Karpas-422 (cell line): ENCODE measurements around the gene ARHGEF28. TPM values are rescaled to one million over a fixed set of nuclear protein-coding genes. Genes with fewer than 3 reads are reported as not detected.

Source experiments
- DNase-seq: peaks from one replicate; pipeline ENCODE4 v3.0.0-alpha.2; 2015
- H2AFZ ChIP-seq: fragments of 200-600 bp; sonication (generic); 2 replicates; pipeline ENCODE4 v1.6.1; 2014; ENCODE audit warnings: antibody characterized with exemption, low read length, mixed read lengths
- H3K27ac ChIP-seq: fragments of 200-600 bp; sonication (generic); 2 replicates; pipeline ENCODE4 v1.5.1; 2014; ENCODE audit warnings: mild to moderate bottlenecking, low read length, moderate library complexity
- H3K27me3 ChIP-seq: fragments of 200-600 bp; sonication (generic); 2 replicates; pipeline ENCODE4 v1.6.1; 2014; ENCODE audit warnings: low read length, mixed read lengths
- H3K36me3 ChIP-seq: fragments of 200-600 bp; sonication (generic); 2 replicates; pipeline ENCODE4 v1.6.1; 2014; ENCODE audit warnings: low read length, mixed read lengths; ENCODE audit not compliant: insufficient read depth
- H3K4me1 ChIP-seq: fragments of 200-600 bp; sonication (generic); 2 replicates; pipeline ENCODE4 v1.6.1; 2014; ENCODE audit warnings: mild to moderate bottlenecking, low read length, mixed read lengths
- H3K4me2 ChIP-seq: fragments of 200-600 bp; sonication (generic); 2 replicates; pipeline ENCODE4 v1.6.1; 2014; ENCODE audit warnings: low read length, low read depth, mild to moderate bottlenecking; ENCODE audit not compliant: poor library complexity, severe bottlenecking
- H3K4me3 ChIP-seq: fragments of 200-600 bp; sonication (generic); 2 replicates; pipeline ENCODE4 v1.5.1; 2014; ENCODE audit warnings: mild to moderate bottlenecking, antibody characterized with exemption, low read length, mixed read lengths
- H3K79me2 ChIP-seq: fragments of 200-600 bp; sonication (generic); 2 replicates; pipeline ENCODE4 v1.6.1; 2014; ENCODE audit warnings: mild to moderate bottlenecking, low read length, mixed read lengths
- H3K9ac ChIP-seq: fragments of 200-600 bp; sonication (generic); 2 replicates; pipeline ENCODE4 v1.6.0; 2014; ENCODE audit warnings: low read length
- H3K9me2 ChIP-seq: fragments of 200-600 bp; sonication (generic), shearing (Covaris generic); replicated peaks from 2 replicates; pipeline ENCODE4 v1.6.0; 2014; ENCODE audit warnings: mild to moderate bottlenecking, low read length, moderate library complexity; ENCODE audit not compliant: insufficient read depth
- H3K9me3 ChIP-seq: fragments of 300-700, 200-600 bp; sonication (generic); 2 replicates; pipeline ENCODE4 v1.6.1; 2014; ENCODE audit warnings: low read length, mixed read lengths
- H4K20me1 ChIP-seq: fragments of 200-600 bp; sonication (generic); 2 replicates; pipeline ENCODE4 v1.6.1; 2014; ENCODE audit warnings: mild to moderate bottlenecking, antibody characterized with exemption, low read length, low read depth; ENCODE audit not compliant: insufficient read depth
- total RNA-seq: library from RNA; depleted of rRNA; stranded (reverse); fragments of >200 nt; shearing (Covaris generic); gene quantifications from 2 replicates; pipeline ENCODE4 v1.2.3, GENCODE V29; 2014; ENCODE audit warnings: low replicate concordance

The ARHGEF28 gene
- total RNA-seq, 1 experiment from 2014 or later: not detected

DNA sequence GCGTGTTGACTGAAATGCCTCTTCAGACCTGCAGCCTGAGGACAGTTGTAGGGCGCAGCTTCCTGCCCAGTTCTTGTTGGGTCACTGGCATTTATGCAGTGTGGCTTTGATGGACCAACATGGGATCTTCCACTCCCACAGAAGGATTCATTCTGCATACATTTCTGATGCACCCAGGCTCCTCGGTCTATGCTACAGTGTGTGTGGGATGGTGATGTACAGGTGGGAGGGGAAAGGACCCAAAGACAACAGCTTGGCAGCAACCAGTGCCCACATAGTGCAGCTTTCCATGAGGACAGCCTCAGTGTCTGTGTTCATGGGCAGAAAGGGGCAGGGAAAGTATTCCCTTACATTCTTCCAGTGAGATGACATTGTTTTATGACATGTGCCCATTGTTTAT lies 237.9 kb downstream of the ARHGEF28 start:
- Histone ChIP-seq H3K36me3 (no peaks in the 10 kb centered on the region), H3K9me3 (no peaks in the 10 kb centered on the region), H2AFZ (no peak overlapping the region), H3K9ac (no peak overlapping the region), H3K27ac (no peak overlapping the region), H3K4me1 (no peaks in the 10 kb centered on the region), H3K79me2 (no peaks in the 10 kb centered on the region), H3K4me3 (no peak overlapping the region), H3K27me3 (no peaks in the 10 kb centered on the region), H3K9me2 (no peaks in the 10 kb centered on the region), H4K20me1 (no peaks in the 10 kb centered on the region), H3K4me2 (no peak overlapping the region)
- DNase-seq: no peak

DNA sequence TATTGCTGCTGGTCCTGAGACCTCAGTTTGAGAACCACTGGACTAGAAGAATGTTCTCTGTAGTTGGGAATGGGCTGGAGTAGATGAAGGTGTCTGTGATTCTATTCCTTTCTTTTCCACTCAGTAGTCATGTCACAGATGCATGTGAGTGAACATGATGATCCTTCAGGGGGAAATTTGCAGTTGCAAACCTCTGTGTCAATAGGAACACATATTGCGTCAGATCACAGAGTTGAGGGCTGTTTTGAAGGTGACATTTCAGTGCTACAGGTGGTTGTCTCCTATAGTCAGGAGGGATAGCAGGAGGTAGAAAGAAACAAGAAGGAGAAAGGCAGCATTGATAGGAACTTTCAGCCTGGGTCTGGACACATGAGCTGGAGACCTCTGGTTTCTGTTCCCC lies 239.3 kb downstream of the ARHGEF28 start:
- no peak overlapping the region for H3K9ac ChIP-seq
- no peaks in the 10 kb centered on the region for H3K9me2 ChIP-seq
- no peaks in the 10 kb centered on the region for H3K27me3 ChIP-seq
- no peak overlapping the region for H3K4me3 ChIP-seq
- H3K4me2 ChIP-seq: no peak overlapping the region
- H4K20me1 ChIP-seq: no peaks in the 10 kb centered on the region
- H3K9me3 ChIP-seq: no peaks in the 10 kb centered on the region
- no peaks in the 10 kb centered on the region for H3K4me1 ChIP-seq
- no peak overlapping the region for H2AFZ ChIP-seq
- H3K27ac ChIP-seq: no peak overlapping the region
- no peaks in the 10 kb centered on the region for H3K36me3 ChIP-seq
- DNase-seq: no peak
- no peaks in the 10 kb centered on the region for H3K79me2 ChIP-seq

DNA sequence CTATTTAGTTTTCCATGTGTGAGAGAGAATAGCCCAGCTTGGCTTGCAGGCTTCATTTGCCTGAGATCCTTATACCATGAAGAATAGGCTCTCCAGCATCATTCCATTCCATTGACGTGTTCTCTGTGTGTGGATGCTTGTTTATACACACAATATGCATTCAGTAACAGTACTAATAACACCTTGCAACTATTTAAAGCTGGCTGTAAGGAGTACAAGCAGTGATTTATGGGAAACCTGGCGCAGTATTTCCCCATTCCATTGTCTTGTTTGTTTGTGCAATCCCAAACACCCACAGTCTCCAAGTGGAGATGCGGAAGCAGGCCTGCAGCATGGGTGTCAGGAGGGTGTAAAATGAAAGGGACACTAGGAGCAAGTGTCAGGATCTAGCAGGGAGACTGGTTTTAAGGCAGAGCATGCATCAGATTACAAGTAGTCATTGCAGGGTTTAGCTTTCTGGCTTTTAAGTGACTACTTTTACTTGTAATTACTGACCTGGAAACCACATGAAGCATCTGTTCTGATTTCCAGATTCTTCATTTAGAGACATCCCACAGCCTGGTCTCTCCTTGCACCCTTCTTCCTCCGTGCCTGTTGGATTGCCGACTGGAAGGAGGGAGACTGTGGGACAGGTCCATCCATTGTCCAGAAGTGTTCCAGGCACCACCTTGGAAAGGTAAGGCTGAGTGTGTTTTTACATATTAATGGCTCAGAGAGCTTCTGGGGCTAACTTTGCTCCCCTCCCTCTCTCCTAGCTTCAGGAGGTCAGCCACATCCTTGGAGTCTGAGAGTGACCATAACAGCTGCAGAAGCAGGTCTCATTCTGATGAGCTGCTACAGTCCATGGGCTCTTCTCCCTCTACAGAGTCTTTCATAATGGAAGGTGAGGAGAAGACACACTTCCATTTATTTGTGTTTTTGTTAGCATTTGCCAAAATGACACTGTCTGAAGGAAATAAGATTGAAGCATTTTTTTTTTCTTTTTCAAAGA lies 241.6 kb downstream of the ARHGEF28 start:
- DNase-seq: no peak
- Histone ChIP-seq H3K9me3 (no peaks in the 10 kb centered on the region), H3K27ac (no peak overlapping the region), H4K20me1 (no peaks in the 10 kb centered on the region), H3K9me2 (no peaks in the 10 kb centered on the region), H3K79me2 (no peaks in the 10 kb centered on the region), H3K4me1 (no peaks in the 10 kb centered on the region), H3K27me3 (no peaks in the 10 kb centered on the region), H3K4me2 (no peak overlapping the region), H3K9ac (no peak overlapping the region), H3K36me3 (no peaks in the 10 kb centered on the region), H3K4me3 (no peak overlapping the region), H2AFZ (no peak overlapping the region)

DNA sequence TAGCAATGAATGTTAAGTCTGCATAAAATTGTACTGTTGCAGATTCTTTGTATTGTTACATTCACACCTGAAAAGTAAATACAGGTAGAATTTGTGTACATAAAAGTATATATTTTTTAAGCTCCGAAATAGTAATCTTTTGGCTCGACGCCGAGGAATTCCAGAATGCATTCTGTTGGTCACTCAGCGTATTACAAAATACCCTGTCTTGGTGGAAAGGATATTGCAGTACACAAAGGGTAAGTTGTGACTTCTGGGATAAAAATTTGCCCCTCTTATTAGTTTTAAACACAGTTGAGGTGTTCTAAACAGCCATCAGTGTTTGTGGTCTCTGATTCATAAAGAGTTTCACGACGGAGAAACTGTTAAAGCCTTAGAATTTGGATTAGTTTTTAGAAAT lies 257.6 kb downstream of the ARHGEF28 start:
- H3K79me2 ChIP-seq: no peaks in the 10 kb centered on the region
- H2AFZ ChIP-seq: no peak overlapping the region
- H3K27ac ChIP-seq: no peak overlapping the region
- H3K4me3 ChIP-seq: no peak overlapping the region
- H3K36me3 ChIP-seq: no peaks in the 10 kb centered on the region
- DNase-seq: no peak
- H3K9me2 ChIP-seq: no peaks in the 10 kb centered on the region
- H3K9me3 ChIP-seq: no peaks in the 10 kb centered on the region
- H3K27me3 ChIP-seq: no peaks in the 10 kb centered on the region
- H4K20me1 ChIP-seq: no peaks in the 10 kb centered on the region
- no peak overlapping the region for H3K9ac ChIP-seq
- no peak overlapping the region for H3K4me2 ChIP-seq
- H3K4me1 ChIP-seq: no peaks in the 10 kb centered on the region

DNA sequence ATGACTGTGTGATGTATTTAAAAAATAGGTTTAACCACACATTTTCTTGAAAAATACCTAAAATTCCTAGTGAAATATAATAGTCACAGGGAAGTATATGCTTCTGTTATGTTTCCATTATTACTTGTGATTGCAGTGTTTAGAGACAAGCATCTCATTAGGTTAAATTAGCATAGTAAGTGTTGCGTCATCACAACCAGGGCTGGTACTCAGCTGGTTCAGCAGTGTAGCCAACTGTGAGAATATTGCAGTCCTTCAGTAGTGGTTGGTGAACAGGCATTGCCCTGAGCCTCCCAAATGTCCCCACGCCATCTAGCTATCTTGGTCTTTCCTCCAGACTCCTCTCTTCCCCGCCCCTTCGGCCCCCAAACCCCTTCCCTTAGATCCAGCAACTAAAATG lies 261.7 kb downstream of the ARHGEF28 start:
- DNase-seq: no peak
- Histone ChIP-seq H3K36me3 (no peaks in the 10 kb centered on the region), H4K20me1 (no peaks in the 10 kb centered on the region), H3K4me2 (no peak overlapping the region), H3K4me3 (no peak overlapping the region), H3K27ac (no peak overlapping the region), H3K9ac (no peak overlapping the region), H3K9me2 (no peaks in the 10 kb centered on the region), H2AFZ (no peak overlapping the region), H3K9me3 (no peaks in the 10 kb centered on the region), H3K4me1 (no peaks in the 10 kb centered on the region), H3K79me2 (no peaks in the 10 kb centered on the region), H3K27me3 (no peaks in the 10 kb centered on the region)

DNA sequence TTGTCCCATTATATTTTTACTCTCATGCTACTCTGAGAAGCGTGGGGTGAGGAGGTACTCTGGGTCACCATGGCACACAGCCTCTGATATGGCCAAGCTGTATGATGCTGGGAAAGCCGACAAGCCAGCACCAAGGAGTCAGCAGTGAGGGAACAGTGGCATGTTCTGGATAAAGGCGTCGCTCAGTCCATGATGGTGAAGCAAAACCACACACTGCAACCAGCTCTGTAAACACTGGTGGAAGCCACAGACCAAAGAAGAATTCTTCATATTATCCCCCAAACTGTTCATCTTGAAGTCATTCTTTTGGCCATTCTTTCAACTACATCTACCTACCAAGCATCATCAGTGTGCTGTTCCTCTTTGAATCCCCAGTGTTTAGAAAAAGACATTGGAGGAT lies 264.6 kb downstream of the ARHGEF28 start:
- Histone ChIP-seq H3K9me2 (no peaks in the 10 kb centered on the region), H3K4me3 (no peak overlapping the region), H3K4me2 (no peak overlapping the region), H3K27me3 (no peaks in the 10 kb centered on the region), H4K20me1 (no peaks in the 10 kb centered on the region), H3K36me3 (no peaks in the 10 kb centered on the region), H3K79me2 (no peaks in the 10 kb centered on the region), H3K9ac (no peak overlapping the region), H3K9me3 (no peaks in the 10 kb centered on the region), H3K4me1 (no peaks in the 10 kb centered on the region), H3K27ac (no peak overlapping the region), H2AFZ (no peak overlapping the region)
- no peak for DNase-seq

DNA sequence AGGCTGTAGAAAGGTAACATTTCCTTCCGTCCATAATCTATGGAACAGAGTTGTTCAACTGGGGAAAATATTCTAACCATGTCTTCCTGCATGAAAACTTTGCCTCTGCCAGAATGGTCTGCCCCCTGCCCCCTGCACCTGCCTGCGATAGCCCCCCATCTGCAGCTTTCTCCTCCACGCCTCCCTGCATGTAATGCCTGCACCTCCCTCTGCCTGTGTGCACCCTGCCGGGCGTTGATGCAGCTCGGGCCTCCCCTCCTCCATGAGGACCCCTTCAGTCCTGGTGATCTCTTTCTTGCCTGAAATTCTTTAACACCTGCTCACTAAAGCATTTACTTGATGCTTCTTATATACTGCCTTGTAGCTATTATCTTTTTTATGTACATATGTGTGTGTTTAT lies 266.2 kb downstream of the ARHGEF28 start:
- Histone ChIP-seq H3K36me3 (no peaks in the 10 kb centered on the region), H3K9me2 (no peaks in the 10 kb centered on the region), H2AFZ (no peak overlapping the region), H4K20me1 (no peaks in the 10 kb centered on the region), H3K27ac (no peak overlapping the region), H3K27me3 (no peaks in the 10 kb centered on the region), H3K9me3 (no peaks in the 10 kb centered on the region), H3K4me3 (no peak overlapping the region), H3K79me2 (no peaks in the 10 kb centered on the region), H3K4me2 (no peak overlapping the region), H3K4me1 (no peaks in the 10 kb centered on the region), H3K9ac (no peak overlapping the region)
- DNase-seq: no peak

DNA sequence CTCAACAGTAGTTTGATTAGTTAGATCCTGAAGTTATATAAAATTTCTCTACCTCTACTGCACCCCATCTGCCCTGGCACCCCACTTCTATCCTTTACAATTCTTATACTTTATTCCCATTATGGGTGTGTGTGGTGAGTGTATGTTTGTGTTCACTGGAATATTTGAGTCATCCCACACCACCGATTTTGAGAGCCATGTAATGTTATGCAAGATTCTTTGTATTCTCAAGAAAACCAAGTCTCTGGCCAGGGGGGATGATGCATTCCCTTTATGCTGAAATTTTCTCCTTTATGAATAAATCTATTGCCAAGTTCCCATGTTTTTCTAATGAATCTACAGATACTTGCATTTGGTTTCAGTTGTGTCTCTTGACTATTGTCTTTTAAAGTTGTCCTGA lies 266.8 kb downstream of the ARHGEF28 start:
- no peaks in the 10 kb centered on the region for H4K20me1 ChIP-seq
- H3K4me1 ChIP-seq: no peaks in the 10 kb centered on the region
- no peak overlapping the region for H3K27ac ChIP-seq
- H3K27me3 ChIP-seq: no peaks in the 10 kb centered on the region
- no peaks in the 10 kb centered on the region for H3K9me3 ChIP-seq
- no peak overlapping the region for H3K9ac ChIP-seq
- no peak for DNase-seq
- no peaks in the 10 kb centered on the region for H3K9me2 ChIP-seq
- H2AFZ ChIP-seq: no peak overlapping the region
- no peaks in the 10 kb centered on the region for H3K36me3 ChIP-seq
- no peak overlapping the region for H3K4me3 ChIP-seq
- H3K79me2 ChIP-seq: no peaks in the 10 kb centered on the region
- H3K4me2 ChIP-seq: no peak overlapping the region
